Type B pancreatic cell (in vitro differentiated cells): Measurements from ENCODE around the gene KRTAP16-1. TPM values are rescaled to one million over a fixed set of nuclear protein-coding genes. Genes with fewer than 3 reads are reported as not detected.

ENCODE experiments used
- DNase-seq: peaks from one replicate; pipeline ENCODE4 v3.0.0; 2021; ENCODE audit warnings: mixed read lengths; ENCODE audit not compliant: unreplicated experiment; ENCODE audit errors: extremely low spot score
- H3K27ac Mint-ChIP-seq: 2 replicates; pipeline ENCODE4 v1.8.0; 2021; ENCODE audit warnings: mild to moderate bottlenecking, mixed read lengths
- H3K27me3 Mint-ChIP-seq: 2 replicates; pipeline ENCODE4 v1.8.0; 2021; ENCODE audit warnings: mixed read lengths
- H3K36me3 Mint-ChIP-seq: 2 replicates; pipeline ENCODE4 v1.8.0; 2021; ENCODE audit warnings: mixed read lengths
- H3K4me1 Mint-ChIP-seq: one replicate; pipeline ENCODE4 v1.8.0; 2021; ENCODE audit warnings: mixed read lengths; ENCODE audit not compliant: unreplicated experiment
- H3K4me3 Mint-ChIP-seq: 2 replicates; pipeline ENCODE4 v1.8.0; 2021; ENCODE audit warnings: mild to moderate bottlenecking, mixed read lengths
- H3K9me3 Mint-ChIP-seq: 2 replicates; pipeline ENCODE4 v1.8.0; 2021; ENCODE audit warnings: mixed read lengths
- total RNA-seq: library from RNA; stranded (reverse); gene quantifications from 2 replicates; pipeline ENCODE4 v1.2.1, GENCODE V29; 2021; ENCODE audit warnings: low replicate concordance
- TF ChIP-seq, protein P1 (sequence below): fragments of 200-600 bp; sonication (generic); conservative IDR thresholded peaks from 2 replicates; pipeline ENCODE4 v1.5.0; 2021; ENCODE audit warnings: antibody characterized with exemption, mild to moderate bottlenecking

KRTAP16-1 gene
- total RNA-seq, 1 donor from 2014 or later = not detected

DNA sequence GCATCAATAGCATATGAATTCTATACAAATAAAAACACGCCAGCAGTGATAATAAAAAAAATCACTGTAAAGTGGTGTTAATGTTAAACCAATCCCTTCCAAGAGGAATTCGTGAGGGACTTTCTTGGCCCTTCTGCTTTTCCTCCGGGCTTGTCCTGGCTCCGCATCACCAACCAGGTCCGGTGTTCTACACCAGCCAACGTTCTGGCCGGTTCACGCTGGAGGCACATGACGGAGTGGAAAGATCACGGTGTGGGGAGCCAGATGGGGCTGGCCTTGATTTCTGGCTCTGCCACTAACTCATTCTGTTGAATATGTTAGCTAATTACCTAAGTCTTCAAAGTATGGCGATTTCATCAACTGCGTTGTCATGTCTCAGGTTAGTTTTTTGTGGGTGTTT lies 5.0 kb downstream of the KRTAP16-1 start:
- H3K4me3 Mint-ChIP-seq = no peak overlapping the region
- no peak overlapping the region for H3K27ac Mint-ChIP-seq
- H3K4me1 Mint-ChIP-seq = no peaks in the 10 kb centered on the region
- no peak for DNase-seq
- H3K36me3 Mint-ChIP-seq = peaks cover 4% of the 10 kb centered on the region
- peaks cover 6% of the 10 kb centered on the region for H3K9me3 Mint-ChIP-seq
- TF ChIP-seq, protein P1, sequence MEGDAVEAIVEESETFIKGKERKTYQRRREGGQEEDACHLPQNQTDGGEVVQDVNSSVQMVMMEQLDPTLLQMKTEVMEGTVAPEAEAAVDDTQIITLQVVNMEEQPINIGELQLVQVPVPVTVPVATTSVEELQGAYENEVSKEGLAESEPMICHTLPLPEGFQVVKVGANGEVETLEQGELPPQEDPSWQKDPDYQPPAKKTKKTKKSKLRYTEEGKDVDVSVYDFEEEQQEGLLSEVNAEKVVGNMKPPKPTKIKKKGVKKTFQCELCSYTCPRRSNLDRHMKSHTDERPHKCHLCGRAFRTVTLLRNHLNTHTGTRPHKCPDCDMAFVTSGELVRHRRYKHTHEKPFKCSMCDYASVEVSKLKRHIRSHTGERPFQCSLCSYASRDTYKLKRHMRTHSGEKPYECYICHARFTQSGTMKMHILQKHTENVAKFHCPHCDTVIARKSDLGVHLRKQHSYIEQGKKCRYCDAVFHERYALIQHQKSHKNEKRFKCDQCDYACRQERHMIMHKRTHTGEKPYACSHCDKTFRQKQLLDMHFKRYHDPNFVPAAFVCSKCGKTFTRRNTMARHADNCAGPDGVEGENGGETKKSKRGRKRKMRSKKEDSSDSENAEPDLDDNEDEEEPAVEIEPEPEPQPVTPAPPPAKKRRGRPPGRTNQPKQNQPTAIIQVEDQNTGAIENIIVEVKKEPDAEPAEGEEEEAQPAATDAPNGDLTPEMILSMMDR = no peak
- H3K27me3 Mint-ChIP-seq = no peaks in the 10 kb centered on the region

DNA sequence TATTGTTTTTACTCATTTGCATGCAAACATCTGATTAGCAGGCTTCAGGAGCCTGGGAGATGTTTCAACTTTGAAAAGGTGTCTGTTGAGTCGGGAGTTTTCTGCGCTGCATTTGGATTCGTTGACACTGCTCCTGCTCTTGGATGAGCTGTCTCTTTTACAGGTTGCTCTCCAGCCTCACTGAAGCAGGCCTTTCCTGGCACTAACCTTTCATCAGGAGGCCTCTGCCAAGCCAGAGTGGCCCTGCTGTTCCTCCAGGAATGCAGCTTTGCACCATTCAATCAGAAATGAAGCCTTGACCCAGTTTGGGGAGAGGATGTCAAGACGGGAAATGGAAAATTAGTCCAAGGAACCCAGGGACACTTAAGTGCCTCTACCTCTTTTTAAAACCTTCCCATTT lies 6.1 kb downstream of the KRTAP16-1 start:
- peaks cover 6% of the 10 kb centered on the region for H3K9me3 Mint-ChIP-seq
- no peak for DNase-seq
- H3K4me1 Mint-ChIP-seq = no peaks in the 10 kb centered on the region
- no peaks in the 10 kb centered on the region for H3K27me3 Mint-ChIP-seq
- TF ChIP-seq, protein P1 = no peak
- peaks cover 4% of the 10 kb centered on the region for H3K36me3 Mint-ChIP-seq
- H3K4me3 Mint-ChIP-seq = no peak overlapping the region
- H3K27ac Mint-ChIP-seq = no peak overlapping the region

DNA sequence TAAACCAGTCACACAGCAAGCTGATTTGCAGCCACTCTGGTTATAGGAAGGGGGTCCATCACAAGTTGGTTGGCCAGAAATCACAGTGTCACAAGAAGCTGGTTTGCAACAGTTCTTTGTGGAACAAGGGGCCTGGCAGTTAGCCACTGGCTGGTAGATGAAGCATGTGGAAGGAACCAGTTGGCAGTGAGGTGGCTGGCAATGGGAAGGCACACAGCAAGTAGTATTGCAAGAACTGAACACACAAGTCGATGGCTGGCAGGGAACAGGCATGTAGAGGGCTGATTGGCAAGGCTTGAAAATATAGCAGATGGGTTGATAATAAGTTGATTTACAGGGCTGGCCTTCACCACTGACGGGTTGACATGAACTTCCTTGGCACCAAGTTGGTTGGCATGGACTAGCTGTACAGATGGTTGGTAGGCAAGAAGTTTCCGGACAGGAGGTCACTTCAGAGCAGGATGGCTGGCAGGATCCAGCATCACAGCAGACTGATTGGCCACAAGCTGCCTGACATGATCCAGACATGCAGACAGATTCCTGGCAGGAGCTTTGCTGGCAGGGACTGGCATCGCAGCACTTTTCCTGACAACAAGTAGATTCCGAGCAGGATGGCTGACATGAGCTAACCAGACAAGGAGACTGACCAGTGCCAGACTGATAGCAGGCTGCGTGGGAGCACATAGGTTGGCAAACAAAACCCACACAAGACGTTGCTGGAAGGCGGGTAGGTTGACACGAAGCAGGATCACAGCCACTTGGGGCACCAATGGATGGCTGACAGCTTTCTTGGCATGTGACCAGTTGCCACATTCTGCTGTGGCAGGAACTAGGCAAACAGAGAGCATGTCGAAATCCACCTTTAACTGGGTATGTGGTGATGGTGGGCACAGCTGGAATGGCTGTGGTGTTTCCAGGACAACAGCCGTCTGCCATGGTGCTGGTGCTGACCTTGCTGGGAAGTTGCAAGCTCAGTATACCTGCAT lies 6.9 kb downstream of the KRTAP16-1 start, which contains the start of gene KRTAP29-1:
Gene KRTAP29-1, minus strand, starts transcription at position 936 of the 986 bp plus-strand sequence. Its CDS starts 0 bp downstream, at position 936.
- no peak for DNase-seq
- peaks cover 4% of the 10 kb centered on the region for H3K36me3 Mint-ChIP-seq
- TF ChIP-seq, protein P1 = no peak
- no peaks in the 10 kb centered on the region for H3K27me3 Mint-ChIP-seq
- H3K27ac Mint-ChIP-seq = no peak within 1 kb of the TSS
- H3K4me3 Mint-ChIP-seq = no peak within 1 kb of the TSS
- no peaks in the 10 kb centered on the region for H3K4me1 Mint-ChIP-seq
- H3K9me3 Mint-ChIP-seq = peaks cover 6% of the 10 kb centered on the region

DNA sequence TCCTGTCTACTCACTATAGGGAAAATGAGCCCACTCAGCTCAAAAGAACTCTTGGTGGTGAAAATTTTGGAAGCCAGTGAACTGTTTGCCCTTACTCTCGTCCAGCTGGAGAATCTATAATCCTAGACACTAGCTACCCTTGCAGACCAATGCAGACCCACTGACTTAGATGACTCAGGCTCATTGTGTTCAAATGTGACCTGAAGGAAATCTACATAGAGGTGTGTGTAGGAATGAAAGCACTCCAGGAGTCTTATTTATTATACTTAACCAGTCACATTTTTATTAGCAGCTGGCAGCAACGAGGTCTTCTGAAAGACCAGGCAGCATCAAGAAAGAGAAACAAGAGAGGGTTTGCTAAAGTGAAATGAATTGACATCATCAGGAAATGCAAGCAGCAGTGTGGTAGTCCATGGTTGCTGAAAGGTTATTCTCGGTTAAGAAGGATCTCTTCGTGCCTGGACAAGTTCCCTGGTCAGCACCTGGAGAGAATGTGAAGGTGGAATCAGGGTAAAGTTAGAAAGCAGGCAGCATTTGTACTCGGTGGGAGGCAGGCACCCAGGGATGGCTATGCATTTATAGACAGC lies 7.8 kb downstream of the KRTAP16-1 start:
- no peak for DNase-seq
- no peaks in the 10 kb centered on the region for H3K4me1 Mint-ChIP-seq
- TF ChIP-seq, protein P1 = no peak
- no peak overlapping the region for H3K4me3 Mint-ChIP-seq
- H3K36me3 Mint-ChIP-seq = peaks cover 4% of the 10 kb centered on the region
- no peaks in the 10 kb centered on the region for H3K9me3 Mint-ChIP-seq
- H3K27ac Mint-ChIP-seq = no peak overlapping the region
- H3K27me3 Mint-ChIP-seq = no peaks in the 10 kb centered on the region

DNA sequence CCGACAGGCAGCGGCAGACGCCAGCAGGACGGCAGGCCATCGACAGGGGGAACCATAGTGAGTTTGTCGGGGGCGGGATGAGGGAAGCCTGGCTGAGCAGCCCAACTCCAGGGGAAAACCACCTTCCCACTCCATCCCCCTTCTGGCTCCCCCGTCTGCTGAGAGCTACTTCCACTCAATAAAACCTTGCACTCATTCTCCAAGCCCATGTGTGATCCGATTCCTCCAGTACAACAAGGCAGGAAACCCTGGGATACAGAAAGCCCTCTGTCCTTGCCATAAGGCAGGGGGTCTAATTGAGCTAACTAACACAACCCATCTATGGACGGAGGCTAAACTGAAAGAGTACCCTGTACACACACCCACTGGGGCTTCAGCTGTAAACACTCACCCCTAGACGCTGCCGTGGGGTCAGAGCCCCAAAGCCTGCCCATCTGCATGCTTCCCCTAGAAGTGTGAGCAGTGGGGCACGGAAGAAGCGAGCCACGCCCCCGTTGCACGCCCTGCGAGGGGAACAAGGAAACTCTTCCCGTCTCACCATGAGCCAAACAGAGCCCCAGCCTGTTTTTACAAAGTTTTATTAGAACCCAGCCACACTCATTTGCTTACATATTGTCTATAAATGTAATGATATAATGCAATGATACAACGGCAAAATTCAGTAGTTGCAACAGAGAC lies 10.5 kb downstream of the KRTAP16-1 start:
- Mint-ChIP-seq H3K27me3 (no peaks in the 10 kb centered on the region), H3K4me3 (no peak overlapping the region), H3K36me3 (peaks cover 4% of the 10 kb centered on the region), H3K27ac (no peak overlapping the region), H3K4me1 (no peaks in the 10 kb centered on the region), H3K9me3 (no peaks in the 10 kb centered on the region)
- TF ChIP-seq, protein P1 = no peak
- no peak for DNase-seq
